HL-60 (cell line): ENCODE results near the gene MAGI2.

Experiments
- CTCF ChIP-seq: IDR thresholded peaks from one replicate; pipeline ENCODE4 v1.5.1; 2011; ENCODE audit warnings: low read length, control low read depth, inconsistent platforms; ENCODE audit not compliant: insufficient read depth
- GABPA ChIP-seq: IDR thresholded peaks from 2 replicates; pipeline ENCODE4 v1.6.1; 2012; ENCODE audit warnings: low read depth
- POLR2AphosphoS5 ChIP-seq: IDR thresholded peaks from 2 replicates; pipeline ENCODE4 v1.6.1; 2012; ENCODE audit warnings: low read depth
- REST ChIP-seq: IDR thresholded peaks from 2 replicates; pipeline ENCODE4 v1.6.1; 2012; ENCODE audit warnings: low read depth; ENCODE audit not compliant: insufficient replicate concordance

- TF ChIP-seq POLR2AphosphoS5 (no peak), CTCF (no peak), REST (no peak), GABPA (no peak)
Measured at GRCh38 chr7:79142706-79143105, 310.8 kb downstream of the MAGI2 start.
